ENCODE data around the gene CES2. TPM values are rescaled to one million over a fixed set of nuclear protein-coding genes. Genes with fewer than 3 reads are reported as not detected.
"Not testable (repeated sequence)": the region's sequence is repeated elsewhere in the genome, so short reads cannot be mapped to it uniquely, and the experiment has no call there.

CES2 gene
- total RNA-seq, 1 donor: 38.9 TPM

- TF ChIP-seq CTCF (IDR thresholded peaks at IDR 0.05; ENCODE audit: insufficient read depth, low read depth, low read length): no peak
- no peak for DNase-seq (ENCODE audit: low read depth)
Observed at GRCh38 chr16:66983033-66983432, 47.7 kb downstream of the CES2 start.

GRCh38 chr16:66984892-66985311 lies 49.6 kb downstream of the CES2 start:
- TF ChIP-seq CTCF (IDR thresholded peaks at IDR 0.05; ENCODE audit: insufficient read depth, low read depth, low read length): no peak
- H3K4me3 ChIP-seq (ENCODE audit: low read depth, low read length): no peak overlapping the region
- no peak for DNase-seq (ENCODE audit: low read depth)

More at GRCh38 chr16:66983033-66983432, 47.7 kb downstream of the CES2 start:
- no peak overlapping the region for H3K4me3 ChIP-seq (ENCODE audit: low read depth, low read length)

- no peak for DNase-seq (ENCODE audit: low read depth)
- H3K4me3 ChIP-seq (ENCODE audit: low read depth, low read length): no peak overlapping the region
- TF ChIP-seq CTCF (IDR thresholded peaks at IDR 0.05; ENCODE audit: insufficient read depth, low read depth, low read length): no peak
Observed at GRCh38 chr16:66986559-66986958, 51.2 kb downstream of the CES2 start.

GRCh38 chr16:66988197-66988788 lies 53.0 kb downstream of the CES2 start, which contains the start of gene CES4A:
CES4A (plus strand) TSS chr16:66988589; CDS start chr16:66988773, 184 bp downstream.
- peak; percentile 89 for DNase-seq (ENCODE audit: low read depth)
- TF ChIP-seq CTCF (IDR thresholded peaks at IDR 0.05; ENCODE audit: insufficient read depth, low read depth, low read length): no peak
- no peak within 1 kb of the TSS for H3K4me3 ChIP-seq (ENCODE audit: low read depth, low read length)

GRCh38 chr16:66991545-66992077 lies 56.3 kb downstream of the CES2 start:
- no peak for TF ChIP-seq CTCF (IDR thresholded peaks at IDR 0.05; ENCODE audit: insufficient read depth, low read depth, low read length)
- H3K4me3 ChIP-seq (ENCODE audit: low read depth, low read length): no peak overlapping the region
- DNase-seq (ENCODE audit: low read depth): no peak

- not testable (repeated sequence) for H3K4me3 ChIP-seq (ENCODE audit: low read depth, low read length); DNase-seq (ENCODE audit: low read depth)
Observed at GRCh38 chr16:66993558-66993957, 58.2 kb downstream of the CES2 start.

Other genes with a start within 250 kb of the CES2 start
- 20.7 and 22.5 TPM in 2 replicates for gene CMTM4, start 238.8 kb upstream of the CES2 start, total RNA-seq
- gene DYNC1LI2, start 183.9 kb upstream of the CES2 start, total RNA-seq: 146 and 147 TPM in 2 replicates
- gene TERB1, start 133.9 kb upstream of the CES2 start, total RNA-seq: under 0.01 TPM in 1 of 2 replicates, not detected in the other
- gene NAE1, start 104.5 kb upstream of the CES2 start, total RNA-seq: 67.6 and 91.1 TPM in 2 replicates
- not detected in 2 replicates for gene CA7, start 91.1 kb upstream of the CES2 start, total RNA-seq
- 17.4 and 25.9 TPM in 2 replicates for gene PDP2, start 55.0 kb upstream of the CES2 start, total RNA-seq
- gene CDH16, start 16.6 kb upstream of the CES2 start, total RNA-seq: not detected in 2 replicates
- 12.5 and 15.1 TPM in 2 replicates for gene RRAD, start 10.0 kb upstream of the CES2 start, total RNA-seq
- gene CIAO2B, start 1.1 kb upstream of the CES2 start, total RNA-seq: 133 and 136 TPM in 2 replicates
- 0.32 TPM in 1 of 2 replicates, not detected in the other for gene CES3, start 25.8 kb downstream of the CES2 start, total RNA-seq
- gene CES4A, start 53.1 kb downstream of the CES2 start, total RNA-seq: 1.9 and 4.3 TPM in 2 replicates
- gene CBFB, start 93.6 kb downstream of the CES2 start, total RNA-seq: 71.8 and 91.5 TPM in 2 replicates
- gene PHAF1, start 174.4 kb downstream of the CES2 start, total RNA-seq: 12.9 and 16.0 TPM in 2 replicates
- gene B3GNT9, start 215.5 kb downstream of the CES2 start, total RNA-seq: 41.9 and 46.4 TPM in 2 replicates
- 12.5 and 18.4 TPM in 2 replicates for gene TRADD, start 224.4 kb downstream of the CES2 start, total RNA-seq
- 8.6 and 10.6 TPM in 2 replicates for gene FBXL8, start 224.4 kb downstream of the CES2 start, total RNA-seq
- 2.6 and 3.0 TPM in 2 replicates for gene HSF4, start 229.2 kb downstream of the CES2 start, total RNA-seq
- gene NOL3, start 235.0 kb downstream of the CES2 start, total RNA-seq: 11.7 and 12.2 TPM in 2 replicates
- gene MATCAP1, start 248.4 kb downstream of the CES2 start, total RNA-seq: 9.3 and 9.9 TPM in 2 replicates

Data from fibroblast of villous mesenchyme (primary cell).